ENCODE data around the gene MS4A15.

DNA sequence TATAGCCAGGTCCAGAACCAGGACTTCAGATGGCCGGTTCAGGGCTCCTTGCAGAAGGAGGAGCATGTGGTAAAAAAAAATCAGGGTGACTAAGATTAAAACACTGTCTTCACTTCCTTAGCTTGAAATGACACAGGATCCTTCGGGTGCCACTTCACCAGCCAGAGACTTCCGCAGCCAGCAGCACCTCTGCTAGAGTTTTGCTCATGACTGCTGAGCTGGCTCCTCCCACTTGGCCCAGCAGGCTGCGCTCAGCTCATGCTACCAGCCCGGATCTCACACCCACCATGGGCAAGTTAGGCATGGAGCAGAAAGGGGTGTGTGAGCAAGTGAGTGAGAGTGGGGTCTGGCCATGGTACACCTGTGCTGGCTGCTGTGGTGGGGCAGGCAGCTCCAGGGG, 38.7 kb upstream of the MS4A15 start:
- TF ChIP-seq BHLHE40 (IDR thresholded peaks at IDR 0.05; ENCODE audit: borderline replicate concordance) (no peak), FOXA1 (IDR thresholded peaks at IDR 0.05) (no peak), TARDBP (IDR thresholded peaks at IDR 0.05) (no peak), NFRKB (IDR thresholded peaks at IDR 0.05) (no peak), SP1 (IDR thresholded peaks at IDR 0.05) (no peak)

Data from HEK293T (cell line).